ENCODE measurements around the gene P2RY2. TPM values are rescaled to one million over a fixed set of nuclear protein-coding genes. Genes with fewer than 3 reads are reported as not detected.

The P2RY2 gene
- total and polyA plus RNA-seq, 4 donors: 1.8 to 3.7 (median 2.2) TPM

GRCh38 chr11:73217131-73217809 is 811 bp upstream of the P2RY2 start:
- Histone ChIP-seq H3K27ac (ENCODE audit: low read depth in 1 of 2, low read length in 2 of 2) (peak overlapping the region in 1 of 2 donors; percentile 80), H3K9me3 (ENCODE audit: control insufficient read depth in 4 of 4, low read length in 3 of 4) (no peaks in the 10 kb centered on the region), H3K27me3 (ENCODE audit: control insufficient read depth in 4 of 4, insufficient read depth in 4 of 4, low read length in 3 of 4) (no peaks in the 10 kb centered on the region), H3K36me3 (ENCODE audit: control insufficient read depth in 4 of 4, insufficient read depth in 3 of 4, low read depth in 1 of 4, low read length in 3 of 4) (no peaks in the 10 kb centered on the region), H3K4me1 (ENCODE audit: control insufficient read depth in 4 of 4, insufficient read depth in 4 of 4, low read length in 3 of 4) (peaks cover 3 to 28% (median 20%) of the 10 kb centered on the region in 4 donors), H3K4me3 (ENCODE audit: low read depth in 1 of 3, low read length in 3 of 3) (peak overlapping the region in 2 of 3 donors; percentile 61 to 64), H3K9ac (ENCODE audit: low read depth in 1 of 2, low read length in 2 of 2) (no peak overlapping the region)
- TF ChIP-seq HNF4A (conservative IDR thresholded peaks at IDR 0.05) (peak; percentile 26 to 39), YY1 (IDR thresholded peaks at IDR 0.05) (no peak)
- DNase-seq (ENCODE audit: low spot score): no peak
- WGBS: 63% methylated on average over 15 of the region's 15 CpGs

DNA sequence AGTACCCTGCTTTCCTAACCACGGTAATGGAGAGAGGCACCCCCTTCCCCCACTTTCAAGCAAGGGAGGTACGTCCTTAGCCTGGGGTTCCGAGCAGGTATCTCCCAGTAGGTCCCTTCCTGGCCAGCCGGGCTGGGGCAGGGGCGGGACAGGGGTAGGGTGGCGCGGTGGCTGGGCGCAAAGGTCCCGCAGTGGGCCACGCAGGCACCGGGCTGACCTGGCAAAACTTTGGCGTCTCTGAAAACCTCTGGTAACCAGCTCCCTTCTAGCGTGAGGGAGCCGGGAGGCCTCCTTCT is 323 bp upstream of the P2RY2 start:
- Histone ChIP-seq H3K27me3 (ENCODE audit: control insufficient read depth in 4 of 4, insufficient read depth in 4 of 4, low read length in 3 of 4) (no peaks in the 10 kb centered on the region), H3K27ac (ENCODE audit: low read depth in 1 of 2, low read length in 2 of 2) (peak overlapping the region; percentile 75 to 80), H3K4me1 (ENCODE audit: control insufficient read depth in 4 of 4, insufficient read depth in 4 of 4, low read length in 3 of 4) (peaks cover 3 to 28% (median 20%) of the 10 kb centered on the region in 4 donors), H3K9ac (ENCODE audit: low read depth in 1 of 2, low read length in 2 of 2) (no peak overlapping the region), H3K9me3 (ENCODE audit: control insufficient read depth in 4 of 4, low read length in 3 of 4) (no peaks in the 10 kb centered on the region), H3K4me3 (ENCODE audit: low read depth in 1 of 3, low read length in 3 of 3) (peak overlapping the region; percentile 8 to 64 (median 61)), H3K36me3 (ENCODE audit: control insufficient read depth in 4 of 4, insufficient read depth in 3 of 4, low read depth in 1 of 4, low read length in 3 of 4) (no peaks in the 10 kb centered on the region)
- no peak for TF ChIP-seq FOXA2 (IDR thresholded peaks at IDR 0.05)
- TF ChIP-seq RAD21 (IDR thresholded peaks at IDR 0.05): no peak
- no peak for TF ChIP-seq TAF1 (conservative IDR thresholded peaks at IDR 0.05)
- TF ChIP-seq EGR1 (IDR thresholded peaks at IDR 0.05; ENCODE audit: low read depth in 2 of 2): no peak
- TF ChIP-seq HNF4A (conservative IDR thresholded peaks at IDR 0.05): no peak
- no peak for TF ChIP-seq JUND (IDR thresholded peaks at IDR 0.05)
- TF ChIP-seq HNF4G (IDR thresholded peaks at IDR 0.05): no peak
- WGBS: 27% methylated on average over 14 of the region's 14 CpGs
- no peak for DNase-seq (ENCODE audit: low spot score)

DNA sequence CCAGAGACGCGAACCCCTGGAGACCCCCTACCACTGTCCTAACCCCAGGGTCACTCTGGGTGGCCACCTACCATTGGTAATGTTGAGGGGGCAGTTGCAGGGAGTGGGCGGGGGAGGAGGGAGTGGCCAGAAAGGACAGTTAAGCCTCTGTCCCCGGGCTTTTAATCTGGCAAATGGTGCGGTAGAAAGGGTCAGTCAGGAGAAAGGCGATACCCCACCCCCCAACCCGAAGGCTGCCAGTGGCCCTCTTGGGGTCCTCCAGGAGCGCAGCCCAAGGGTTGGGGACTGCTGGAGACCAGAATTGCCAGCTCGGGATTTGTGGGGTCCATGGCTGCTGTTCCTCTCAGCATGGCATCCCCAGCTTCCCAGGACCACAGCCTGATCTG is 742 bp downstream of the P2RY2 start:
- Histone ChIP-seq H3K9ac (ENCODE audit: low read depth in 1 of 2, low read length in 2 of 2) (no peak overlapping the region), H3K27ac (ENCODE audit: low read depth in 1 of 2, low read length in 2 of 2) (no peak overlapping the region), H3K9me3 (ENCODE audit: control insufficient read depth in 4 of 4, low read length in 3 of 4) (no peaks in the 10 kb centered on the region), H3K36me3 (ENCODE audit: control insufficient read depth in 4 of 4, insufficient read depth in 3 of 4, low read depth in 1 of 4, low read length in 3 of 4) (no peaks in the 10 kb centered on the region), H3K27me3 (ENCODE audit: control insufficient read depth in 4 of 4, insufficient read depth in 4 of 4, low read length in 3 of 4) (no peaks in the 10 kb centered on the region), H3K4me1 (ENCODE audit: control insufficient read depth in 4 of 4, insufficient read depth in 4 of 4, low read length in 3 of 4) (peaks cover 3 to 28% (median 20%) of the 10 kb centered on the region in 4 donors), H3K4me3 (ENCODE audit: low read depth in 1 of 3, low read length in 3 of 3) (peak overlapping the region; percentile 38 to 64 (median 61))
- TF ChIP-seq RAD21 (IDR thresholded peaks at IDR 0.05) (no peak), ATF3 (IDR thresholded peaks at IDR 0.05) (no peak), FOXA2 (IDR thresholded peaks at IDR 0.05) (no peak), RXRA (IDR thresholded peaks at IDR 0.05) (no peak), GABPA (IDR thresholded peaks at IDR 0.05 in 1 of 2, conservative IDR thresholded peaks at IDR 0.05 in 1 of 2) (no peak), HNF4G (IDR thresholded peaks at IDR 0.05) (no peak)
- TF ChIP-seq, protein P1, sequence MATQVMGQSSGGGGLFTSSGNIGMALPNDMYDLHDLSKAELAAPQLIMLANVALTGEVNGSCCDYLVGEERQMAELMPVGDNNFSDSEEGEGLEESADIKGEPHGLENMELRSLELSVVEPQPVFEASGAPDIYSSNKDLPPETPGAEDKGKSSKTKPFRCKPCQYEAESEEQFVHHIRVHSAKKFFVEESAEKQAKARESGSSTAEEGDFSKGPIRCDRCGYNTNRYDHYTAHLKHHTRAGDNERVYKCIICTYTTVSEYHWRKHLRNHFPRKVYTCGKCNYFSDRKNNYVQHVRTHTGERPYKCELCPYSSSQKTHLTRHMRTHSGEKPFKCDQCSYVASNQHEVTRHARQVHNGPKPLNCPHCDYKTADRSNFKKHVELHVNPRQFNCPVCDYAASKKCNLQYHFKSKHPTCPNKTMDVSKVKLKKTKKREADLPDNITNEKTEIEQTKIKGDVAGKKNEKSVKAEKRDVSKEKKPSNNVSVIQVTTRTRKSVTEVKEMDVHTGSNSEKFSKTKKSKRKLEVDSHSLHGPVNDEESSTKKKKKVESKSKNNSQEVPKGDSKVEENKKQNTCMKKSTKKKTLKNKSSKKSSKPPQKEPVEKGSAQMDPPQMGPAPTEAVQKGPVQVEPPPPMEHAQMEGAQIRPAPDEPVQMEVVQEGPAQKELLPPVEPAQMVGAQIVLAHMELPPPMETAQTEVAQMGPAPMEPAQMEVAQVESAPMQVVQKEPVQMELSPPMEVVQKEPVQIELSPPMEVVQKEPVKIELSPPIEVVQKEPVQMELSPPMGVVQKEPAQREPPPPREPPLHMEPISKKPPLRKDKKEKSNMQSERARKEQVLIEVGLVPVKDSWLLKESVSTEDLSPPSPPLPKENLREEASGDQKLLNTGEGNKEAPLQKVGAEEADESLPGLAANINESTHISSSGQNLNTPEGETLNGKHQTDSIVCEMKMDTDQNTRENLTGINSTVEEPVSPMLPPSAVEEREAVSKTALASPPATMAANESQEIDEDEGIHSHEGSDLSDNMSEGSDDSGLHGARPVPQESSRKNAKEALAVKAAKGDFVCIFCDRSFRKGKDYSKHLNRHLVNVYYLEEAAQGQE (IDR thresholded peaks at IDR 0.05): no peak
- WGBS: 59% methylated on average over 9 of the region's 9 CpGs
- DNase-seq (ENCODE audit: low spot score): no peak

Data from liver (tissue), 9 donors.